Measurements from ENCODE around the gene SSH2. TPM values are rescaled to one million over a fixed set of nuclear protein-coding genes. Genes with fewer than 3 reads are reported as not detected.

SSH2 gene
- total and polyA plus RNA-seq, 2 experiments from 2014 or later = 32.4 to 43.2 TPM

DNA sequence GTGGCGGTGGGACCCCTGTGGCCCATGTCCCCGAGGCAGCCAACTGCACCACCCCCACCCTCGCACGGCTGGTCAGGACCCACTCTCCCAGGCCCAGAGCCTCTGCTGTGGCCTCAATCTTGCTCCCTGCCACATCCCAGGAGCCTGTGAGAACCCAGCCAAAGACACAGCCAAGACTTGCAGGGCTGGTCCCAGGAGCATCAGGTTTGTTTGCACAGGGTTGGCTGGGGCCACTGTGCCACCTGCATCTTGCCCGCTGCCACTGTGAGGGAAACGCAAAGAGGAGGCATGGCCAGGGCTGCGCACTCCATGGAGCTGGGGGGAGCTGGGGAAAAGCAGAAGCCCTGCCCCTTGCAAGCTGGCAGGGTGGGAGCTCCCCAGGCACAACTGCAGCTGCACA lies 92.5 kb downstream of the SSH2 start:
- H3K4me1 ChIP-seq (ENCODE audit: low read depth) = peaks cover 28% of the 10 kb centered on the region
- DNase-seq (ENCODE audit: low read depth in 1 of 2, low spot score in 1 of 2) = no peak
- H3K36me3 ChIP-seq = no peaks in the 10 kb centered on the region
- TF ChIP-seq, protein P1, sequence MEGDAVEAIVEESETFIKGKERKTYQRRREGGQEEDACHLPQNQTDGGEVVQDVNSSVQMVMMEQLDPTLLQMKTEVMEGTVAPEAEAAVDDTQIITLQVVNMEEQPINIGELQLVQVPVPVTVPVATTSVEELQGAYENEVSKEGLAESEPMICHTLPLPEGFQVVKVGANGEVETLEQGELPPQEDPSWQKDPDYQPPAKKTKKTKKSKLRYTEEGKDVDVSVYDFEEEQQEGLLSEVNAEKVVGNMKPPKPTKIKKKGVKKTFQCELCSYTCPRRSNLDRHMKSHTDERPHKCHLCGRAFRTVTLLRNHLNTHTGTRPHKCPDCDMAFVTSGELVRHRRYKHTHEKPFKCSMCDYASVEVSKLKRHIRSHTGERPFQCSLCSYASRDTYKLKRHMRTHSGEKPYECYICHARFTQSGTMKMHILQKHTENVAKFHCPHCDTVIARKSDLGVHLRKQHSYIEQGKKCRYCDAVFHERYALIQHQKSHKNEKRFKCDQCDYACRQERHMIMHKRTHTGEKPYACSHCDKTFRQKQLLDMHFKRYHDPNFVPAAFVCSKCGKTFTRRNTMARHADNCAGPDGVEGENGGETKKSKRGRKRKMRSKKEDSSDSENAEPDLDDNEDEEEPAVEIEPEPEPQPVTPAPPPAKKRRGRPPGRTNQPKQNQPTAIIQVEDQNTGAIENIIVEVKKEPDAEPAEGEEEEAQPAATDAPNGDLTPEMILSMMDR (IDR thresholded peaks at IDR 0.05; ENCODE audit: low read depth, low read length) = no peak
- no peak overlapping the region for H3K27ac ChIP-seq
- H3K27me3 ChIP-seq = no peaks in the 10 kb centered on the region
- H3K4me3 ChIP-seq = no peak overlapping the region
- H3K9me3 ChIP-seq (ENCODE audit: low read depth) = no peaks in the 10 kb centered on the region

DNA sequence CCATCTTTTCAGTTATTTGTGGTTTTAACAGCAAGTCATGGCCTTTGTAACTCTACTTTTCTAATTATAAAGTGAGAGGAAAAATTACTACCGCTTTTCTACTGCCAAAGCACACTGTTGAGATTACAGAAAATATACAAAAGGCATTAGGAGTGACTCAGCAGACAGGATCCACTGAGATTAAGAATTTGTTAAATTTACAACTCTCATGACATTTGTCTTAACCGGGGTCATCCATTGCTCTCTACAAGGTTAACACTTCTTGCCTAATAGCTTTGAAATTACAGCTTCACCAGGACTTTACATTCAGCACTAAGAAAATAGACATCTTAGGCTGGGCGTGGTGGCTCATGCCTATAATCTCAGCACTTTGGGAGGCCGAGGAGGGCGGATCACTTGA lies 93.4 kb downstream of the SSH2 start:
- TF ChIP-seq, protein P1 (IDR thresholded peaks at IDR 0.05; ENCODE audit: low read depth, low read length) = no peak
- Histone ChIP-seq H3K4me1 (ENCODE audit: low read depth) (peaks cover 28% of the 10 kb centered on the region), H3K27ac (no peak overlapping the region), H3K27me3 (no peaks in the 10 kb centered on the region), H3K9me3 (ENCODE audit: low read depth) (no peaks in the 10 kb centered on the region), H3K4me3 (no peak overlapping the region), H3K36me3 (no peaks in the 10 kb centered on the region)
- peak in 1 of 2 donors; percentile 32 for DNase-seq (ENCODE audit: low read depth in 1 of 2, low spot score in 1 of 2)

DNA sequence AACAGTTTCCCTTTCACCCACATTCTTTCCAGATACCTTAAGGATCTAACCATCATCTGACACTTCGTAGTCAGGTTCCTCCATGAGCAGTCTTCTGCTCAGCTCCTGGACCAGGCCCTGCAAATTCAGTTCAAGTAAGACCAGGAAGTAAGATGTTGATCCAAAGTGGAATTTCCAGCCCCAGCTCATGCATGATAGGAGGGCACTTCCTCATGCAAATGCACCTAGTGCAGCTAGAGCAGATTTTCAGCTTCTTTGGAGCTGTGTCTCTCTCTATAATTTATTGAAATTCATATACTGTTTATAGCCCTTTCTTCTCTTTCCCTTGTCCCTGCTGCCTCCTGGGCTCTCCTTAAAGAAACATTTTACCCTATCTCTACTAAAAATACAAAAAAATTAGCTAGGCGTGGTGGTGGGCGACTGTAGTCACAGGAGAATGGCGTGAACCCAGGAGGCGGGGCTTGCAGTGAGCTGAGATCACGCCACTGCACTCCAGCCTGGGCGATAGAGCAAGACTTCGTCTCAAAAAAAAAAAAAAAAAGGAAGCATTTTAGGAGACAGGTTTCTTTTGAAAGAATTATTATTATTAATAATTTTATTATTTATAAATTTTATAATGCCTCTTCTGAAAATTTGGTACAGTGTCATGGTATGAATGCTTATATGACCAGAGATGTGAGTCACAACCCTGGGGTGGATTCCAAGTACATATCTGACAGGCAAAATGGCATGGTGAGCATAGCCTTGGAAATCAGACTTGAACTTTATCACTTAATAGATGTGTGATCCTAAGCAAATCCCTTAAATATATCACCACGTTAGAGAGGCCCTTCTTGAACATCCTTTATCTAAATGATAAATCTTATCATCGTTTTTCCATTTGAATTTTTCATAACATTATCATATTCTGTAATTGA lies 94.3 kb downstream of the SSH2 start:
- DNase-seq (ENCODE audit: low read depth in 1 of 2, low spot score in 1 of 2) = peak in 1 of 2 donors; percentile 57
- H3K36me3 ChIP-seq = no peaks in the 10 kb centered on the region
- H3K27ac ChIP-seq = peak overlapping the region; percentile 6
- H3K9me3 ChIP-seq (ENCODE audit: low read depth) = no peaks in the 10 kb centered on the region
- H3K4me3 ChIP-seq = no peak overlapping the region
- no peaks in the 10 kb centered on the region for H3K27me3 ChIP-seq
- H3K4me1 ChIP-seq (ENCODE audit: low read depth) = peaks cover 21% of the 10 kb centered on the region
- TF ChIP-seq, protein P1 (IDR thresholded peaks at IDR 0.05; ENCODE audit: low read depth, low read length) = no peak

DNA sequence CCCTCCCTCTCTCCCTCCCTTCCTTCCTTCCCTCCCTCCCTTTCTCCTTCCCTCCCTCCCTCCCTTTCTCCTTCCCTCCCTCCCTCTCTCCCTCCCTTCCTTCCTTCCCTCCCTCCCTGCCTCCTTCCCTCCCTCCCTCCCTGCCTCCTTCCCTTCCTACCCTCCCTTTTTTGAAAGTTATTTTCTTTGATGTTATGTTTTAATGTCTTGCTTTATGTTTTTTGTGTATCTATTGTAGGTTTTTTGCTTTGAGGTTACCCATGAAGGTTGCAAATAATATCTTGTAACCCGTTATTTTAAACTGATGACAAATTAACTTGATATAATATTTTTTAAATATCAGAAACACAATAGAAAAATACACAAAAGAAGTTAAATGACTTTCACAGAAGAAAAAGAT lies 96.2 kb downstream of the SSH2 start:
- TF ChIP-seq, protein P1 (IDR thresholded peaks at IDR 0.05; ENCODE audit: low read depth, low read length) = no peak
- DNase-seq (ENCODE audit: low read depth in 1 of 2, low spot score in 1 of 2) = no peak

DNA sequence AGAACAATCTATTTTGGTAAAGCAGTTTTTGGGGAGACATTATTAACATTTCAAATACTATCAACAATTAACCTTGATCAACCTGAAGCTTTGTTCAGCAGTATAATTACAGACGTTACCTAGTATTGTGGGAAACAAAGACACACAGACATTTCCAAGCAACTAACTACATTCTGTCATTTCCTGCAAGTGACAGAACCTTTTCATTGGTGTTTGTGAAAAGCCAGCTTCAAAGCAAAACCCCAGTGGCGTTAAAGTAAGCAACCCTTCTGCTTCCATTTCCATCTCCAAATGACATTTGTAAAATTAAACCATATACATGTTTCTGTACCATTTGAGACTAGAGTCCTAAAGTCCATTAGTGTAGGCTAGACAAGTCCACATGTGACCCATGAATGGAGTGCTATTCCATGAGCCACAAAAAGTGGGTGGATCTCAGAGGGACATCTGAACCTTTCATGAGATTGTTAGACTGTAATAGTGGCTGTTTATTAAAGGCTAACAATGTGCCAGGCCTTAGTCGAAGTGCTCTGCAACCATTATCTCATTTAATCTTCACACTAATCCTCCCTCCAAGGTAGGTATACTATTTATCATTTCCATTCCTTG lies 101.2 kb downstream of the SSH2 start:
- Histone ChIP-seq H3K4me3 (no peak overlapping the region), H3K9me3 (ENCODE audit: low read depth) (no peaks in the 10 kb centered on the region), H3K27ac (peak overlapping the region; percentile 34), H3K4me1 (ENCODE audit: low read depth) (peaks cover 12% of the 10 kb centered on the region), H3K27me3 (no peaks in the 10 kb centered on the region), H3K36me3 (no peaks in the 10 kb centered on the region)
- TF ChIP-seq, protein P1 (IDR thresholded peaks at IDR 0.05; ENCODE audit: low read depth, low read length) = no peak
- DNase-seq (ENCODE audit: low read depth in 1 of 2, low spot score in 1 of 2) = no peak

More for the DNA sequence above, 96.2 kb downstream of the SSH2 start:
- Histone ChIP-seq H3K27ac (no peak overlapping the region), H3K27me3 (no peaks in the 10 kb centered on the region), H3K9me3 (ENCODE audit: low read depth) (no peaks in the 10 kb centered on the region), H3K4me1 (ENCODE audit: low read depth) (peaks cover 5% of the 10 kb centered on the region), H3K36me3 (no peaks in the 10 kb centered on the region), H3K4me3 (no peak overlapping the region)
